GM23338 (cell line): ENCODE data around the gene FRAS1. TPM values are rescaled to one million over a fixed set of nuclear protein-coding genes. Genes with fewer than 3 reads are reported as not detected.

Experiments used
- ATAC-seq: fragments of 200-7000 bp; cut with Tn5 transposase; 3 replicates; pipeline ENCODE4 v1.9.1; 2020
- DNase-seq: peaks from one replicate; pipeline ENCODE4 v3.0.0-alpha.2; 2015; ENCODE audit warnings: low spot score
- H2AFZ ChIP-seq: fragments of 200-600 bp; sonication (generic); 2 replicates; pipeline ENCODE4 v1.8.0; 2016; ENCODE audit warnings: antibody characterized with exemption, mild to moderate bottlenecking, moderate library complexity
- H3F3A ChIP-seq: fragments of 200-600 bp; sonication (generic); replicated peaks from 2 replicates; pipeline ENCODE4 v1.8.0; 2017; ENCODE audit warnings: antibody characterized with exemption, mixed run types, low read depth
- H3K27ac ChIP-seq: fragments of 200-600 bp; sonication (generic); 2 replicates; pipeline ENCODE4 v1.6.1; 2016; ENCODE audit warnings: low read depth
- H3K27me3 ChIP-seq: fragments of 200-600 bp; sonication (generic); 2 replicates; pipeline ENCODE4 v1.8.0; 2016; ENCODE audit warnings: mild to moderate bottlenecking, mixed run types, moderate library complexity; ENCODE audit not compliant: insufficient read depth
- H3K36me3 ChIP-seq: fragments of 200-600 bp; sonication (generic); 2 replicates; pipeline ENCODE4 v1.8.0; 2016; ENCODE audit warnings: mild to moderate bottlenecking; ENCODE audit not compliant: insufficient read depth
- H3K4me1 ChIP-seq: fragments of 200-600 bp; sonication (generic); 2 replicates; pipeline ENCODE4 v1.8.0; 2016; ENCODE audit warnings: mild to moderate bottlenecking, moderate library complexity; ENCODE audit not compliant: insufficient read depth
- H3K4me2 ChIP-seq: fragments of 200-600 bp; sonication (generic); 2 replicates; pipeline ENCODE4 v1.7.1; 2017; ENCODE audit warnings: mixed run types
- H3K4me3 ChIP-seq: fragments of 200-600 bp; sonication (generic); 2 replicates; pipeline ENCODE4 v1.6.1; 2016; ENCODE audit warnings: mixed run types
- H3K79me2 ChIP-seq: fragments of 200-600 bp; sonication (generic); replicated peaks from 2 replicates; pipeline ENCODE4 v1.8.0; 2017; ENCODE audit warnings: mild to moderate bottlenecking; ENCODE audit not compliant: insufficient read depth
- H3K9me2 ChIP-seq: fragments of 200-600 bp; sonication (generic); 2 replicates; pipeline ENCODE4 v1.8.0; 2017; ENCODE audit not compliant: insufficient read depth
- H4K20me1 ChIP-seq: fragments of 200-600 bp; sonication (generic); replicated peaks from 2 replicates; pipeline ENCODE4 v1.8.0; 2017; ENCODE audit warnings: mild to moderate bottlenecking; ENCODE audit not compliant: insufficient read depth
- H3K27ac Mint-ChIP-seq: 2 replicates; pipeline ENCODE4 v1.8.0; 2020; ENCODE audit warnings: inconsistent platforms, mild to moderate bottlenecking, moderate library complexity, mixed read lengths
- H3K27me3 Mint-ChIP-seq: 3 replicates; pipeline ENCODE4 v1.8.0; 2022; ENCODE audit warnings: low read depth, mild to moderate bottlenecking, moderate library complexity, mixed read lengths, inconsistent platforms; ENCODE audit not compliant: insufficient read depth, poor library complexity
- H3K36me3 Mint-ChIP-seq: 3 replicates; pipeline ENCODE4 v1.8.0; 2021; ENCODE audit warnings: low read depth, mild to moderate bottlenecking, inconsistent platforms, moderate library complexity, mixed read lengths
- H3K4me1 Mint-ChIP-seq: 3 replicates; pipeline ENCODE4 v1.8.0; 2020; ENCODE audit warnings: mild to moderate bottlenecking, inconsistent platforms, mixed read lengths
- H3K4me3 Mint-ChIP-seq: 3 replicates; pipeline ENCODE4 v1.8.0; 2021; ENCODE audit warnings: moderate library complexity, mild to moderate bottlenecking, inconsistent platforms, mixed read lengths
- H3K9me3 Mint-ChIP-seq: 3 replicates; pipeline ENCODE4 v1.8.0; 2020; ENCODE audit warnings: moderate library complexity, mild to moderate bottlenecking, inconsistent platforms, mixed read lengths
- CREB1 ChIP-seq: fragments of 250-450 bp; sonication (Bioruptor Pico); IDR thresholded peaks from 2 replicates; pipeline ENCODE4 v1.5.0; 2020; ENCODE audit warnings: low read depth, mild to moderate bottlenecking, moderate library complexity
- EZH2 ChIP-seq: fragments of 200-600 bp; sonication (generic); IDR thresholded peaks from one replicate; pipeline ENCODE4 v1.8.0; 2017; ENCODE audit warnings: antibody characterized with exemption, mild to moderate bottlenecking, low read depth; ENCODE audit not compliant: unreplicated experiment
- EZH2phosphoT487 ChIP-seq: fragments of 200-600 bp; sonication (generic); IDR thresholded peaks from one replicate; pipeline ENCODE4 v1.8.1; 2018; ENCODE audit warnings: antibody characterized with exemption; ENCODE audit not compliant: unreplicated experiment
- POLR2AphosphoS5 ChIP-seq: IDR thresholded peaks from 2 replicates; pipeline ENCODE4 v1.6.1; 2016; ENCODE audit warnings: antibody characterized with exemption, low read depth
- STAT1 ChIP-seq: IDR thresholded peaks from one replicate; pipeline ENCODE4 v1.6.1; 2016; ENCODE audit warnings: antibody characterized with exemption; ENCODE audit not compliant: unreplicated experiment
- ZNF114 ChIP-seq: fragments of 250-450 bp; sonication (Bioruptor Pico); IDR thresholded peaks from 2 replicates; pipeline ENCODE4 v1.5.0; 2020; ENCODE audit warnings: mild to moderate bottlenecking, moderate library complexity
- ZNF331 ChIP-seq: fragments of 250-450 bp; sonication (Bioruptor Pico); IDR thresholded peaks from 2 replicates; pipeline ENCODE4 v1.5.0; 2020; ENCODE audit warnings: low read depth, mild to moderate bottlenecking, moderate library complexity
- polyA plus RNA-seq: library from polyadenylated mRNA; unstranded; fragments of >200 nt; fragmentation: Nextera tagmentation; extraction: Ambion mirVana; gene quantifications from 2 replicates; pipeline ENCODE4 v1.2.1, GENCODE V29; 2016
- total RNA-seq: library from RNA; depleted of rRNA; stranded (reverse); fragments of >200 nt; shearing (Covaris generic); gene quantifications from 2 replicates; pipeline ENCODE4 v1.2.3, GENCODE V29; 2014
- TF ChIP-seq, protein P1 (sequence below): fragments of 250-450 bp; sonication (Bioruptor Pico); IDR thresholded peaks from 2 replicates; pipeline ENCODE4 v1.5.0; 2020; ENCODE audit warnings: mild to moderate bottlenecking, moderate library complexity
- TF ChIP-seq, protein P2 (sequence below), 2 experiments: fragments of 200-600 bp in 1 of 2; sonication (generic) in 1 of 2; conservative IDR thresholded peaks; 2 replicates each; pipeline versions ENCODE4 v1.5.1 to v1.6.1; 2016 to 2017; ENCODE audit warnings: antibody characterized with exemption in 2 of 2, low read depth in 2 of 2, mild to moderate bottlenecking in 2 of 2, moderate library complexity in 1 of 2

The FRAS1 gene
- total and polyA plus RNA-seq, 2 experiments from 2014 or later = 12.4 to 108 TPM

DNA sequence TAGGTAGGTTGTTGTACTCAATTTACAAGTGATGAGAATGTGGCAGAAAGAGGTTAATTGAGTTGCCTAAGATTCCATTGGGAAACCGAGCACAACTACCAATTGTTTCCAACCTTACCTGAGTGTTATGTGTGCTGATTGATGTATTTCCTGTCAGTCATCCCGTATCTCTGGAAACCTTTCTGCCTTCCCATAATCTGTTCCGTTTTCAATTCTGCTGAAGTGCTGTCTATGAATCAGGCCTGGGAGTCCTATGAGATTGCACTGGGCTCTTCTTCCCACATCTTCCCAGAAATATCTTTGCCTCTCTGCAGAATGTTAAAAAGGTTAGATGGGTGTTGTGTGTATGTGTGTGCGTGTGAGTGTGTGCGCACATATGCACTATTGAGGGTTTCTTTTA is 264.9 kb downstream of the FRAS1 start:
- Mint-ChIP-seq H3K27ac (no peak overlapping the region), H3K4me1 (peaks cover 48% of the 10 kb centered on the region), H3K36me3 (peaks cover 24% of the 10 kb centered on the region), H3K4me3 (no peak overlapping the region), H3K9me3 (no peaks in the 10 kb centered on the region), H3K27me3 (peaks cover 5% of the 10 kb centered on the region)
- DNase-seq (no peak), ATAC-seq (no peak)
- no peak overlapping the region for H3K4me2 ChIP-seq
- H3K9me2 ChIP-seq = no peaks in the 10 kb centered on the region
- no peak overlapping the region for H2AFZ ChIP-seq
- no peak overlapping the region for H3K4me3 ChIP-seq
- no peaks in the 10 kb centered on the region for H3F3A ChIP-seq
- H3K27me3 ChIP-seq = no peaks in the 10 kb centered on the region
- H3K27ac ChIP-seq = no peak overlapping the region
- peaks cover 17% of the 10 kb centered on the region for H3K4me1 ChIP-seq
- H3K79me2 ChIP-seq = no peaks in the 10 kb centered on the region
- no peaks in the 10 kb centered on the region for H3K36me3 ChIP-seq
- no peaks in the 10 kb centered on the region; the same call in 1 of the 2 replicates for H4K20me1 ChIP-seq
- TF ChIP-seq ZNF114 (no peak), EZH2phosphoT487 (no peak), ZNF331 (CRISPR knock-in tag) (no peak), POLR2AphosphoS5 (no peak), EZH2 (no peak)
- TF ChIP-seq, protein P1, sequence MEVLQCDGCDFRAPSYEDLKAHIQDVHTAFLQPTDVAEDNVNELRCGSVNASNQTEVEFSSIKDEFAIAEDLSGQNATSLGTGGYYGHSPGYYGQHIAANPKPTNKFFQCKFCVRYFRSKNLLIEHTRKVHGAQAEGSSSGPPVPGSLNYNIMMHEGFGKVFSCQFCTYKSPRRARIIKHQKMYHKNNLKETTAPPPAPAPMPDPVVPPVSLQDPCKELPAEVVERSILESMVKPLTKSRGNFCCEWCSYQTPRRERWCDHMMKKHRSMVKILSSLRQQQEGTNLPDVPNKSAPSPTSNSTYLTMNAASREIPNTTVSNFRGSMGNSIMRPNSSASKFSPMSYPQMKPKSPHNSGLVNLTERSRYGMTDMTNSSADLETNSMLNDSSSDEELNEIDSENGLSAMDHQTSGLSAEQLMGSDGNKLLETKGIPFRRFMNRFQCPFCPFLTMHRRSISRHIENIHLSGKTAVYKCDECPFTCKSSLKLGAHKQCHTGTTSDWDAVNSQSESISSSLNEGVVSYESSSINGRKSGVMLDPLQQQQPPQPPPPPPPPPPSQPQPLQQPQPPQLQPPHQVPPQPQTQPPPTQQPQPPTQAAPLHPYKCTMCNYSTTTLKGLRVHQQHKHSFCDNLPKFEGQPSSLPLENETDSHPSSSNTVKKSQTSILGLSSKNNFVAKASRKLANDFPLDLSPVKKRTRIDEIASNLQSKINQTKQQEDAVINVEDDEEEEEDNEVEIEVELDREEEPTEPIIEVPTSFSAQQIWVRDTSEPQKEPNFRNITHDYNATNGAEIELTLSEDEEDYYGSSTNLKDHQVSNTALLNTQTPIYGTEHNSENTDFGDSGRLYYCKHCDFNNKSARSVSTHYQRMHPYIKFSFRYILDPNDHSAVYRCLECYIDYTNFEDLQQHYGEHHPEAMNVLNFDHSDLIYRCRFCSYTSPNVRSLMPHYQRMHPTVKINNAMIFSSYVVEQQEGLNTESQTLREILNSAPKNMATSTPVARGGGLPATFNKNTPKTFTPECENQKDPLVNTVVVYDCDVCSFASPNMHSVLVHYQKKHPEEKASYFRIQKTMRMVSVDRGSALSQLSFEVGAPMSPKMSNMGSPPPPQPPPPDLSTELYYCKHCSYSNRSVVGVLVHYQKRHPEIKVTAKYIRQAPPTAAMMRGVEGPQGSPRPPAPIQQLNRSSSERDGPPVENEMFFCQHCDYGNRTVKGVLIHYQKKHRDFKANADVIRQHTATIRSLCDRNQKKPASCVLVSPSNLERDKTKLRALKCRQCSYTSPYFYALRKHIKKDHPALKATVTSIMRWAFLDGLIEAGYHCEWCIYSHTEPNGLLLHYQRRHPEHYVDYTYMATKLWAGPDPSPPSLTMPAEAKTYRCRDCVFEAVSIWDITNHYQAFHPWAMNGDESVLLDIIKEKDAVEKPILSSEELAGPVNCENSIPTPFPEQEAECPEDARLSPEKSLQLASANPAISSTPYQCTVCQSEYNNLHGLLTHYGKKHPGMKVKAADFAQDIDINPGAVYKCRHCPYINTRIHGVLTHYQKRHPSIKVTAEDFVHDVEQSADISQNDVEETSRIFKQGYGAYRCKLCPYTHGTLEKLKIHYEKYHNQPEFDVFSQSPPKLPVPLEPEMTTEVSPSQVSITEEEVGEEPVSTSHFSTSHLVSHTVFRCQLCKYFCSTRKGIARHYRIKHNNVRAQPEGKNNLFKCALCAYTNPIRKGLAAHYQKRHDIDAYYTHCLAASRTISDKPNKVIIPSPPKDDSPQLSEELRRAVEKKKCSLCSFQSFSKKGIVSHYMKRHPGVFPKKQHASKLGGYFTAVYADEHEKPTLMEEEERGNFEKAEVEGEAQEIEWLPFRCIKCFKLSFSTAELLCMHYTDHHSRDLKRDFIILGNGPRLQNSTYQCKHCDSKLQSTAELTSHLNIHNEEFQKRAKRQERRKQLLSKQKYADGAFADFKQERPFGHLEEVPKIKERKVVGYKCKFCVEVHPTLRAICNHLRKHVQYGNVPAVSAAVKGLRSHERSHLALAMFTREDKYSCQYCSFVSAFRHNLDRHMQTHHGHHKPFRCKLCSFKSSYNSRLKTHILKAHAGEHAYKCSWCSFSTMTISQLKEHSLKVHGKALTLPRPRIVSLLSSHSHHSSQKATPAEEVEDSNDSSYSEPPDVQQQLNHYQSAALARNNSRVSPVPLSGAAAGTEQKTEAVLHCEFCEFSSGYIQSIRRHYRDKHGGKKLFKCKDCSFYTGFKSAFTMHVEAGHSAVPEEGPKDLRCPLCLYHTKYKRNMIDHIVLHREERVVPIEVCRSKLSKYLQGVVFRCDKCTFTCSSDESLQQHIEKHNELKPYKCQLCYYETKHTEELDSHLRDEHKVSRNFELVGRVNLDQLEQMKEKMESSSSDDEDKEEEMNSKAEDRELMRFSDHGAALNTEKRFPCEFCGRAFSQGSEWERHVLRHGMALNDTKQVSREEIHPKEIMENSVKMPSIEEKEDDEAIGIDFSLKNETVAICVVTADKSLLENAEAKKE (CRISPR knock-in tag) = no peak

- ATAC-seq (peak; percentile 80), DNase-seq (peak; percentile 32)
- no peaks in the 10 kb centered on the region; the same call in 1 of the 2 replicates for H4K20me1 ChIP-seq
- H3K27me3 Mint-ChIP-seq = peaks cover 5% of the 10 kb centered on the region
- H3K27ac Mint-ChIP-seq = peak overlapping the region; percentile 32; the same call in 1 of the 2 replicates
- peaks cover 15% of the 10 kb centered on the region for H3K4me1 ChIP-seq
- peaks cover 47% of the 10 kb centered on the region for H3K4me1 Mint-ChIP-seq
- H3K27me3 ChIP-seq = no peaks in the 10 kb centered on the region
- H3K36me3 Mint-ChIP-seq = peaks cover 19% of the 10 kb centered on the region
- H2AFZ ChIP-seq = no peak overlapping the region
- H3K36me3 ChIP-seq = no peaks in the 10 kb centered on the region
- no peaks in the 10 kb centered on the region for H3K9me3 Mint-ChIP-seq
- H3K9me2 ChIP-seq = no peaks in the 10 kb centered on the region
- H3K4me3 Mint-ChIP-seq = no peak overlapping the region
- no peak overlapping the region for H3K4me3 ChIP-seq
- H3K79me2 ChIP-seq = no peaks in the 10 kb centered on the region
- H3K4me2 ChIP-seq = no peak overlapping the region
- no peak for TF ChIP-seq STAT1
- TF ChIP-seq CREB1 = no peak
- TF ChIP-seq, protein P2, sequence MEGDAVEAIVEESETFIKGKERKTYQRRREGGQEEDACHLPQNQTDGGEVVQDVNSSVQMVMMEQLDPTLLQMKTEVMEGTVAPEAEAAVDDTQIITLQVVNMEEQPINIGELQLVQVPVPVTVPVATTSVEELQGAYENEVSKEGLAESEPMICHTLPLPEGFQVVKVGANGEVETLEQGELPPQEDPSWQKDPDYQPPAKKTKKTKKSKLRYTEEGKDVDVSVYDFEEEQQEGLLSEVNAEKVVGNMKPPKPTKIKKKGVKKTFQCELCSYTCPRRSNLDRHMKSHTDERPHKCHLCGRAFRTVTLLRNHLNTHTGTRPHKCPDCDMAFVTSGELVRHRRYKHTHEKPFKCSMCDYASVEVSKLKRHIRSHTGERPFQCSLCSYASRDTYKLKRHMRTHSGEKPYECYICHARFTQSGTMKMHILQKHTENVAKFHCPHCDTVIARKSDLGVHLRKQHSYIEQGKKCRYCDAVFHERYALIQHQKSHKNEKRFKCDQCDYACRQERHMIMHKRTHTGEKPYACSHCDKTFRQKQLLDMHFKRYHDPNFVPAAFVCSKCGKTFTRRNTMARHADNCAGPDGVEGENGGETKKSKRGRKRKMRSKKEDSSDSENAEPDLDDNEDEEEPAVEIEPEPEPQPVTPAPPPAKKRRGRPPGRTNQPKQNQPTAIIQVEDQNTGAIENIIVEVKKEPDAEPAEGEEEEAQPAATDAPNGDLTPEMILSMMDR (conservative IDR thresholded peaks at IDR 0.05; ENCODE audit: low read depth in 2 of 2) = no peak
- no peaks in the 10 kb centered on the region for H3F3A ChIP-seq
- no peak overlapping the region for H3K27ac ChIP-seq
Observed at GRCh38 chr4:78323439-78323838, 266.3 kb downstream of the FRAS1 start.
